Fibroblast of the aortic adventitia (primary cell): ENCODE data around the gene BMP6. TPM values are rescaled to one million over a fixed set of nuclear protein-coding genes. Genes with fewer than 3 reads are reported as not detected.

Experiments used
- DNase-seq: peaks from one replicate; pipeline ENCODE4 v3.0.0-alpha.2; 2010; ENCODE audit warnings: low read depth
- H3K4me3 ChIP-seq: 2 replicates; pipeline ENCODE4 v1.5.1; 2011; ENCODE audit warnings: low read depth, mild to moderate bottlenecking, control low read depth, low read length, moderate library complexity
- CTCF ChIP-seq: IDR thresholded peaks from 2 replicates; pipeline ENCODE4 v1.5.1; 2011; ENCODE audit warnings: mild to moderate bottlenecking, low read length, control low read depth, inconsistent platforms; ENCODE audit not compliant: insufficient read depth
- total RNA-seq: library from RNA; depleted of rRNA; stranded (reverse); fragments of >200 nt; gene quantifications from 2 replicates; pipeline ENCODE4 v1.2.3, GENCODE V29; 2012; ENCODE audit warnings: low replicate concordance

BMP6 gene
- total RNA-seq, 1 donor: 10.5 TPM

GRCh38 chr6:7899101-7899888 is 173.4 kb downstream of the BMP6 start:
- TF ChIP-seq CTCF: no peak
- DNase-seq: no peak
- H3K4me3 ChIP-seq: no peak overlapping the region

GRCh38 chr6:7899889-7900213 is 174.0 kb downstream of the BMP6 start:
- DNase-seq: no peak
- TF ChIP-seq CTCF: no peak

GRCh38 chr6:7900621-7901020 is 174.7 kb downstream of the BMP6 start:
- DNase-seq: no peak
- TF ChIP-seq CTCF: no peak
- H3K4me3 ChIP-seq: no peak overlapping the region

More at GRCh38 chr6:7899889-7900213, 174.0 kb downstream of the BMP6 start:
- H3K4me3 ChIP-seq: no peak overlapping the region

GRCh38 chr6:7901056-7901455 is 175.2 kb downstream of the BMP6 start:
- DNase-seq: no peak
- no peak for TF ChIP-seq CTCF
- H3K4me3 ChIP-seq: no peak overlapping the region

- H3K4me3 ChIP-seq: no peak overlapping the region
- no peak for TF ChIP-seq CTCF
- DNase-seq: no peak
Observed at GRCh38 chr6:7901780-7902179, 175.9 kb downstream of the BMP6 start.

GRCh38 chr6:7902221-7902620 is 176.3 kb downstream of the BMP6 start:
- no peak for TF ChIP-seq CTCF
- no peak overlapping the region for H3K4me3 ChIP-seq
- DNase-seq: no peak

- TF ChIP-seq CTCF: no peak
- no peak for DNase-seq
- H3K4me3 ChIP-seq: no peak overlapping the region
Observed at GRCh38 chr6:7902867-7903266, 177.0 kb downstream of the BMP6 start.
